NT2/D1 (cell line): ENCODE data around the gene TJP1.
"Not testable (repeated sequence)": the region's sequence is repeated elsewhere in the genome, so short reads cannot be mapped to it uniquely, and the experiment has no call there.

Source experiments
- SUZ12 ChIP-seq: IDR thresholded peaks from 2 replicates; pipeline ENCODE4 v1.6.1; 2011; ENCODE audit not compliant: insufficient read length, insufficient read depth; ENCODE audit errors: extremely low read depth
- ZNF274 ChIP-seq: IDR thresholded peaks from 2 replicates; pipeline ENCODE4 v1.6.1; 2011; ENCODE audit warnings: mild to moderate bottlenecking, low read depth, low read length

DNA sequence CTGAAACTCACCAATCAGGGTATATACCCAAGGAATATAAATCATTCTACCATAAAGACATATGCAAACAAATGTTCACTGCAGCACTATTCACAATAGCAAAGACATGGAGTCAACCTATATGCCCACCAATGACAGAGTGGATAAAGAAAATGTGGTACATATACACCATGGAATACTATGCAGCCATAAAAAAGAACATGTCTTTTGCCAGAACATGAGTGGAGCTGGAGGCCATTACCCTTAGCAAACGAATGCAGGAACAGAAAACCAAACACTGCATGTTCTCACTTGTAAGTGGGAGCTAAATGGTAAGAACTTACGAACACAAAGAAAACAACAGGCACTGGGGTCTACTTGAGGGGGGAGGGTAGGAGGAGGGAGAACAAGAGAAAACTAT is 68.3 kb downstream of the TJP1 start:
- TF ChIP-seq SUZ12, ZNF274: not testable (repeated sequence)
